ENCODE results near the gene ABCC9.

Gene ABCC9

DNA sequence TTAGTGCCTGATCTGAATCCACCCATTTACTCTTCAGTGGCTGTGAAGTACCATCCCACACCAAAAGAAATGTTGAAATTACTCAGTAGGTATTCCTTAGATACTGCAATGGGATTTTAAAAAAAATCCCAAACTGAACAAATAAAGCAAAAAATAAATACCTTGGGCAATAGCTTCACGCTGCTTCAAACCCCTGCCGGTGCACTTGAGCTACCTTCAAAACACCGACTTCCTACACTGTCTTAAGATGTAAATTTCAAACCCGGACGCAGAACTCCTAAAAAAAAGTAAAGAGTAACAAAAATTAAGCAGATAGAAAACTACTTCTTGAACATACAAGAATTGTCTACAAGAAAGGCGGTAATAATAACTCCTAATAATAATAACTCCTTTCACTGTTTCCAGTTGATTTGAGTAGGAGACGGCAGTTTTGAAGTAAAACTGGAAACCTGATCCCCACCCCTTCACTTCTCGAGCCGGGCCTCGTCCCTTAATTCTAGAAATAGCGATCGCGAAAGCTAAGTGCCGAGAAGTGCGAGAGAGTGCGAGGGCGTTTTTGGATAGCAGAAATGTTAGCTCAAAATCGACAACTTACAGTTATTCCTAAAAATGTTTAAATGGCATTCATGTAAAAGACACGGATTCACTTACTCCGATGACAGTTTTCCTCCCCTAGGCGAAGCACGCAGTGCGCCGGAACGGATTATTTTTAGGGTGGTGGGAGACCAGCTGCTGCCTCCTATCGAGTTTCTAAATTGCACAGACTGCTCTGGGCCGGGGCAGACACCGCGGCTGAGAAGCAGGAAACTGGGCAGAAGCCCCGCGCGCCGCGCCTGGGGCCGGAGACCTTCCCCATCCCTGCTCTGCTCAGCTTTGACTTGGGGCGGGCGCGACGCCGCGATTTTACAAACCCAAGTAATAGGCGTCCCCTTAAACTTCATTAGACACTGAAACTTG is at the start of gene ABCC9:
Gene ABCC9 (minus strand): TSS at position 878 of the 957 bp plus-strand sequence. CDS start 4,752 bp downstream, outside the sequence.
- CTCF ChIA-PET, result interaction anchor here (1.0 kb wide), 1 partner anchor 15 kb away, joined by 4 read pairs; no protein-coding TSS in a partner anchor
- POLR2A ChIA-PET, result no interaction called here
- no peak for TF ChIP-seq CTCF (IDR thresholded peaks at IDR 0.05; ENCODE audit: control extremely low read depth, extremely low read depth, low read depth, missing control alignments)
- DNase-seq (ENCODE audit: extremely low spot score), result peak; percentile 21

- CTCF ChIA-PET, result interaction anchor here (0.6 to 2.8 kb wide), 10 partner anchors 11 to 309 kb away, joined by 3 to 12 read pairs (median 3); no protein-coding TSS in a partner anchor
- peak; percentile 19 for TF ChIP-seq CTCF (IDR thresholded peaks at IDR 0.05; ENCODE audit: control extremely low read depth, extremely low read depth, low read depth, missing control alignments)
- POLR2A ChIA-PET, result no interaction called here
- no peak for DNase-seq (ENCODE audit: extremely low spot score)
Observed at GRCh38 chr12:21989819-21990412, 48.7 kb upstream of the ABCC9 start.

GRCh38 chr12:21988619-21989018 is 47.4 kb upstream of the ABCC9 start:
- no peak for DNase-seq (ENCODE audit: extremely low spot score)
- POLR2A ChIA-PET, result no interaction called here
- no peak for TF ChIP-seq CTCF (IDR thresholded peaks at IDR 0.05; ENCODE audit: control extremely low read depth, extremely low read depth, low read depth, missing control alignments)
- CTCF ChIA-PET, result interaction anchor here (1.3 to 2.8 kb wide), 2 partner anchors 12 to 291 kb away, joined by 4 to 12 read pairs; no protein-coding TSS in a partner anchor

GRCh38 chr12:21987755-21988154 is 46.5 kb upstream of the ABCC9 start:
- DNase-seq (ENCODE audit: extremely low spot score), result no peak
- TF ChIP-seq CTCF (IDR thresholded peaks at IDR 0.05; ENCODE audit: control extremely low read depth, extremely low read depth, low read depth, missing control alignments), result no peak
- CTCF ChIA-PET, result interaction anchor here (1.3 kb wide), 1 partner anchor 13 kb away, joined by 4 read pairs; no protein-coding TSS in a partner anchor
- POLR2A ChIA-PET, result no interaction called here

- no peak for TF ChIP-seq CTCF (IDR thresholded peaks at IDR 0.05; ENCODE audit: control extremely low read depth, extremely low read depth, low read depth, missing control alignments)
- ChIA-PET CTCF (interaction anchor here (0.8 to 1.7 kb wide), 3 partner anchors 13 to 287 kb away, joined by 3 to 6 read pairs (median 3); no protein-coding TSS in a partner anchor), POLR2A (no interaction called here)
- no peak for DNase-seq (ENCODE audit: extremely low spot score)
Observed at GRCh38 chr12:21985155-21985554, 43.9 kb upstream of the ABCC9 start.

DNA sequence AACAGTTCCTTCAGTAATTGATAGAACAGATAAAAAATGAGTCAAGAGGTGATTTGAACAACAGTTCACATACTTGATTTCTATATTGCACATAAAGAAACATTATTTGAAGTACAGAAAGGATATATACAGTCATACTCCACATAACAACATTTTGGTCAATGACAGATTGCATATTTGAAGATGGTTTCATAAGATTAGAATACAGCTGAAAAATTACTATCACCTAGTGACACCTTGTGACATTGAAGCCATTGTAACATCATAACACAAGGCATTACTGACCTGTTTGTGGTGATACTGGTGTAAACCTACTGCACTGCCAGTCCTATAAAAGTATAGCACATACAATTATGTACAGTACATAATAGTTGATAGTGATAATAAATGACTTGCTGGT is 43.1 kb upstream of the ABCC9 start:
- POLR2A ChIA-PET, result no interaction called here
- CTCF ChIA-PET, result interaction anchor here (1.7 kb wide), 1 partner anchor 14 kb away, joined by 6 read pairs; no protein-coding TSS in a partner anchor
- TF ChIP-seq CTCF (IDR thresholded peaks at IDR 0.05; ENCODE audit: control extremely low read depth, extremely low read depth, low read depth, missing control alignments), result no peak
- DNase-seq (ENCODE audit: extremely low spot score), result no peak
